SIG-M5 (cell line): Measurements from ENCODE around the gene RGS6.
"Not testable (repeated sequence)": the region's sequence is repeated elsewhere in the genome, so short reads cannot be mapped to it uniquely, and the experiment has no call there.

Experiments
- DNase-seq: peaks from one replicate; lab custom pipeline; 2025; lab: John Stamatoyannopoulos, UW

The RGS6 gene

GRCh38 chr14:72454388-72455160 lies 522.3 kb downstream of the RGS6 start:
- no peak for DNase-seq

GRCh38 chr14:72457641-72458040 lies 525.4 kb downstream of the RGS6 start:
- DNase-seq, result no peak

- DNase-seq, result no peak
Measured at GRCh38 chr14:72462056-72462455, 529.8 kb downstream of the RGS6 start.

- DNase-seq, result no peak
Measured at GRCh38 chr14:72463291-72463866, 531.1 kb downstream of the RGS6 start.

- DNase-seq, result no peak
Measured at GRCh38 chr14:72464226-72464625, 532.0 kb downstream of the RGS6 start.

GRCh38 chr14:72466325-72466724 lies 534.1 kb downstream of the RGS6 start:
- DNase-seq, result no peak

- no peak for DNase-seq
Measured at GRCh38 chr14:72471346-72471745, 539.1 kb downstream of the RGS6 start.

- no peak for DNase-seq
Measured at GRCh38 chr14:72472845-72473244, 540.6 kb downstream of the RGS6 start.

GRCh38 chr14:72476657-72477499 lies 544.6 kb downstream of the RGS6 start:
- DNase-seq, result peak; percentile 76

- DNase-seq, result not testable (repeated sequence)
Measured at GRCh38 chr14:72477578-72477977, 545.3 kb downstream of the RGS6 start.

GRCh38 chr14:72478471-72478893 lies 546.3 kb downstream of the RGS6 start:
- no peak for DNase-seq

- no peak for DNase-seq
Measured at GRCh38 chr14:72479461-72479931, 547.3 kb downstream of the RGS6 start.

GRCh38 chr14:72480464-72481243 lies 548.4 kb downstream of the RGS6 start:
- no peak for DNase-seq

GRCh38 chr14:72483311-72483710 lies 551.1 kb downstream of the RGS6 start:
- DNase-seq, result no peak

GRCh38 chr14:72485695-72486094 lies 553.5 kb downstream of the RGS6 start:
- DNase-seq, result no peak

GRCh38 chr14:72488514-72488913 lies 556.3 kb downstream of the RGS6 start:
- no peak for DNase-seq

GRCh38 chr14:72492196-72492595 lies 560.0 kb downstream of the RGS6 start:
- DNase-seq, result no peak

- no peak for DNase-seq
Measured at GRCh38 chr14:72495668-72496067, 563.4 kb downstream of the RGS6 start.

GRCh38 chr14:72498646-72499045 lies 566.4 kb downstream of the RGS6 start:
- DNase-seq, result no peak

GRCh38 chr14:72499746-72500145 lies 567.5 kb downstream of the RGS6 start:
- no peak for DNase-seq

GRCh38 chr14:72500234-72500838 lies 568.1 kb downstream of the RGS6 start:
- DNase-seq, result no peak
